Fibroblast of lung (primary cell): ENCODE measurements around the gene ITGA3.

Experiments used
- CTCF ChIP-seq, 2 donors: IDR thresholded peaks in 1 of 2; conservative IDR thresholded peaks in 1 of 2; 1 replicate in 1 of 2; 2 replicates in 1 of 2; pipeline ENCODE4 v1.5.1; 2011 to 2012; ENCODE audit warnings: low read length in 2 of 2, control low read depth in 1 of 2, inconsistent platforms in 1 of 2, low read depth in 1 of 2, mild to moderate bottlenecking in 1 of 2
- EZH2 ChIP-seq: IDR thresholded peaks from 2 replicates; pipeline ENCODE4 v1.5.1; 2012; ENCODE audit warnings: low read length, control low read depth, mild to moderate bottlenecking; ENCODE audit errors: missing control alignments

- TF ChIP-seq CTCF (conservative IDR thresholded peaks at IDR 0.05 in 1 of 2, IDR thresholded peaks at IDR 0.05 in 1 of 2; ENCODE audit: low read depth in 1 of 2, low read length in 2 of 2): no peak
- no peak for TF ChIP-seq EZH2
These were observed 32.0 kb downstream of the ITGA3 start for GRCh38 chr17:50087912-50088405.
